ENCODE results near the gene SLC25A18.

Gene SLC25A18

GRCh38 chr22:17586831-17587440, 23.6 kb downstream of the SLC25A18 start:
- no peak overlapping the region for H3K4me3 ChIP-seq (ENCODE audit: low read depth, low read length)
- peaks cover 22% of the 10 kb centered on the region for H3K36me3 ChIP-seq (ENCODE audit: control insufficient read depth, insufficient read depth, low read length)
- no peaks in the 10 kb centered on the region for H3K4me1 ChIP-seq (ENCODE audit: control insufficient read depth, insufficient read depth, low read length)
- no peak overlapping the region for H3K9ac ChIP-seq (ENCODE audit: low read length)
- H3K9me3 ChIP-seq (ENCODE audit: control insufficient read depth, insufficient read depth, low read depth, low read length): no peaks in the 10 kb centered on the region
- no peaks in the 10 kb centered on the region for H3K27me3 ChIP-seq (ENCODE audit: control insufficient read depth, insufficient read depth, low read length)
- H3K27ac ChIP-seq (ENCODE audit: low read depth, low read length): no peak overlapping the region

GRCh38 chr22:17587629-17588028, 24.3 kb downstream of the SLC25A18 start:
- H3K4me3 ChIP-seq (ENCODE audit: low read depth, low read length): no peak overlapping the region
- H3K27ac ChIP-seq (ENCODE audit: low read depth, low read length): no peak overlapping the region
- H3K9me3 ChIP-seq (ENCODE audit: control insufficient read depth, insufficient read depth, low read depth, low read length): no peaks in the 10 kb centered on the region
- no peaks in the 10 kb centered on the region for H3K27me3 ChIP-seq (ENCODE audit: control insufficient read depth, insufficient read depth, low read length)
- no peak overlapping the region for H3K9ac ChIP-seq (ENCODE audit: low read length)
- no peaks in the 10 kb centered on the region for H3K4me1 ChIP-seq (ENCODE audit: control insufficient read depth, insufficient read depth, low read length)
- peaks cover 29% of the 10 kb centered on the region for H3K36me3 ChIP-seq (ENCODE audit: control insufficient read depth, insufficient read depth, low read length)

- H3K36me3 ChIP-seq (ENCODE audit: control insufficient read depth, insufficient read depth, low read length): peaks cover 39% of the 10 kb centered on the region
- no peak overlapping the region for H3K27ac ChIP-seq (ENCODE audit: low read depth, low read length)
- H3K27me3 ChIP-seq (ENCODE audit: control insufficient read depth, insufficient read depth, low read length): no peaks in the 10 kb centered on the region
- no peak overlapping the region for H3K4me3 ChIP-seq (ENCODE audit: low read depth, low read length)
- no peak overlapping the region for H3K9ac ChIP-seq (ENCODE audit: low read length)
- H3K9me3 ChIP-seq (ENCODE audit: control insufficient read depth, insufficient read depth, low read depth, low read length): no peaks in the 10 kb centered on the region
- H3K4me1 ChIP-seq (ENCODE audit: control insufficient read depth, insufficient read depth, low read length): no peaks in the 10 kb centered on the region
Observed at GRCh38 chr22:17588606-17589005, 25.3 kb downstream of the SLC25A18 start.

GRCh38 chr22:17589810-17590375, 26.6 kb downstream of the SLC25A18 start:
- H3K36me3 ChIP-seq (ENCODE audit: control insufficient read depth, insufficient read depth, low read length): peaks cover 51% of the 10 kb centered on the region
- H3K4me1 ChIP-seq (ENCODE audit: control insufficient read depth, insufficient read depth, low read length): no peaks in the 10 kb centered on the region
- H3K9me3 ChIP-seq (ENCODE audit: control insufficient read depth, insufficient read depth, low read depth, low read length): no peaks in the 10 kb centered on the region
- no peaks in the 10 kb centered on the region for H3K27me3 ChIP-seq (ENCODE audit: control insufficient read depth, insufficient read depth, low read length)
- H3K9ac ChIP-seq (ENCODE audit: low read length): no peak overlapping the region
- no peak overlapping the region for H3K27ac ChIP-seq (ENCODE audit: low read depth, low read length)
- H3K4me3 ChIP-seq (ENCODE audit: low read depth, low read length): no peak overlapping the region

- H3K4me3 ChIP-seq (ENCODE audit: low read depth, low read length): no peak overlapping the region
- H3K9ac ChIP-seq (ENCODE audit: low read length): no peak overlapping the region
- H3K27ac ChIP-seq (ENCODE audit: low read depth, low read length): no peak overlapping the region
- no peaks in the 10 kb centered on the region for H3K9me3 ChIP-seq (ENCODE audit: control insufficient read depth, insufficient read depth, low read depth, low read length)
- no peaks in the 10 kb centered on the region for H3K4me1 ChIP-seq (ENCODE audit: control insufficient read depth, insufficient read depth, low read length)
- peaks cover 58% of the 10 kb centered on the region for H3K36me3 ChIP-seq (ENCODE audit: control insufficient read depth, insufficient read depth, low read length)
- no peaks in the 10 kb centered on the region for H3K27me3 ChIP-seq (ENCODE audit: control insufficient read depth, insufficient read depth, low read length)
Observed at GRCh38 chr22:17590586-17590985, 27.3 kb downstream of the SLC25A18 start.

GRCh38 chr22:17592201-17592600, 28.9 kb downstream of the SLC25A18 start:
- Histone ChIP-seq H3K36me3 (ENCODE audit: control insufficient read depth, insufficient read depth, low read length) (peaks cover 72% of the 10 kb centered on the region), H3K9me3 (ENCODE audit: control insufficient read depth, insufficient read depth, low read depth, low read length) (0 out of 2 replicates have a peak, but pooled peaks cover 3% of the 10 kb centered on the region), H3K27me3 (ENCODE audit: control insufficient read depth, insufficient read depth, low read length) (no peaks in the 10 kb centered on the region), H3K9ac (ENCODE audit: low read length) (no peak overlapping the region), H3K4me1 (ENCODE audit: control insufficient read depth, insufficient read depth, low read length) (no peaks in the 10 kb centered on the region), H3K4me3 (ENCODE audit: low read depth, low read length) (no peak overlapping the region), H3K27ac (ENCODE audit: low read depth, low read length) (no peak overlapping the region)

- no peaks in the 10 kb centered on the region for H3K27me3 ChIP-seq (ENCODE audit: control insufficient read depth, insufficient read depth, low read length)
- no peak overlapping the region for H3K4me3 ChIP-seq (ENCODE audit: low read depth, low read length)
- no peak overlapping the region for H3K27ac ChIP-seq (ENCODE audit: low read depth, low read length)
- no peaks in the 10 kb centered on the region for H3K4me1 ChIP-seq (ENCODE audit: control insufficient read depth, insufficient read depth, low read length)
- peaks cover 92% of the 10 kb centered on the region for H3K36me3 ChIP-seq (ENCODE audit: control insufficient read depth, insufficient read depth, low read length)
- H3K9me3 ChIP-seq (ENCODE audit: control insufficient read depth, insufficient read depth, low read depth, low read length): 0 out of 2 replicates have a peak, but pooled peaks cover 3% of the 10 kb centered on the region
- H3K9ac ChIP-seq (ENCODE audit: low read length): no peak overlapping the region
Observed at GRCh38 chr22:17596226-17596625, 32.9 kb downstream of the SLC25A18 start.

- Histone ChIP-seq H3K4me3 (ENCODE audit: low read depth, low read length) (no peak overlapping the region), H3K4me1 (ENCODE audit: control insufficient read depth, insufficient read depth, low read length) (no peaks in the 10 kb centered on the region), H3K27me3 (ENCODE audit: control insufficient read depth, insufficient read depth, low read length) (no peaks in the 10 kb centered on the region), H3K27ac (ENCODE audit: low read depth, low read length) (no peak overlapping the region), H3K9me3 (ENCODE audit: control insufficient read depth, insufficient read depth, low read depth, low read length) (0 out of 2 replicates have a peak, but pooled peaks cover 3% of the 10 kb centered on the region), H3K36me3 (ENCODE audit: control insufficient read depth, insufficient read depth, low read length) (peaks cover 86% of the 10 kb centered on the region), H3K9ac (ENCODE audit: low read length) (no peak overlapping the region)
Observed at GRCh38 chr22:17597217-17597616, 33.9 kb downstream of the SLC25A18 start.

- peaks cover 77% of the 10 kb centered on the region for H3K36me3 ChIP-seq (ENCODE audit: control insufficient read depth, insufficient read depth, low read length)
- H3K27ac ChIP-seq (ENCODE audit: low read depth, low read length): no peak overlapping the region
- no peak overlapping the region for H3K9ac ChIP-seq (ENCODE audit: low read length)
- 0 out of 2 replicates have a peak, but pooled peaks cover 3% of the 10 kb centered on the region for H3K9me3 ChIP-seq (ENCODE audit: control insufficient read depth, insufficient read depth, low read depth, low read length)
- H3K4me1 ChIP-seq (ENCODE audit: control insufficient read depth, insufficient read depth, low read length): no peaks in the 10 kb centered on the region
- H3K27me3 ChIP-seq (ENCODE audit: control insufficient read depth, insufficient read depth, low read length): no peaks in the 10 kb centered on the region
- no peak overlapping the region for H3K4me3 ChIP-seq (ENCODE audit: low read depth, low read length)
Observed at GRCh38 chr22:17598318-17598717, 35.0 kb downstream of the SLC25A18 start.

- H3K27ac ChIP-seq (ENCODE audit: low read depth, low read length): no peak overlapping the region
Observed at GRCh38 chr22:17601031-17601430, 37.7 kb downstream of the SLC25A18 start.

GRCh38 chr22:17603668-17604067, 40.4 kb downstream of the SLC25A18 start:
- Histone ChIP-seq H3K4me1 (ENCODE audit: control insufficient read depth, insufficient read depth, low read length) (no peaks in the 10 kb centered on the region), H3K9me3 (ENCODE audit: control insufficient read depth, insufficient read depth, low read depth, low read length) (no peaks in the 10 kb centered on the region), H3K4me3 (ENCODE audit: low read depth, low read length) (no peak overlapping the region), H3K36me3 (ENCODE audit: control insufficient read depth, insufficient read depth, low read length) (peaks cover 59% of the 10 kb centered on the region), H3K27me3 (ENCODE audit: control insufficient read depth, insufficient read depth, low read length) (no peaks in the 10 kb centered on the region), H3K27ac (ENCODE audit: low read depth, low read length) (no peak overlapping the region), H3K9ac (ENCODE audit: low read length) (no peak overlapping the region)

More at GRCh38 chr22:17601031-17601430, 37.7 kb downstream of the SLC25A18 start:
- Histone ChIP-seq H3K9me3 (ENCODE audit: control insufficient read depth, insufficient read depth, low read depth, low read length) (0 out of 2 replicates have a peak, but pooled peaks cover 3% of the 10 kb centered on the region), H3K9ac (ENCODE audit: low read length) (no peak overlapping the region), H3K27me3 (ENCODE audit: control insufficient read depth, insufficient read depth, low read length) (no peaks in the 10 kb centered on the region), H3K4me3 (ENCODE audit: low read depth, low read length) (no peak overlapping the region), H3K36me3 (ENCODE audit: control insufficient read depth, insufficient read depth, low read length) (peaks cover 61% of the 10 kb centered on the region), H3K4me1 (ENCODE audit: control insufficient read depth, insufficient read depth, low read length) (no peaks in the 10 kb centered on the region)

All from HUES6 (cell line).